Nephron (organoid): ENCODE data around the gene SPRR5.

Experiments
- H3K27ac Mint-ChIP-seq, 3 experiments: 2 replicates each; pipeline ENCODE4 v1.8.0; 2020; ENCODE audit warnings: mixed read lengths in 3 of 3, mild to moderate bottlenecking in 2 of 3, moderate library complexity in 1 of 3
- H3K27me3 Mint-ChIP-seq: 2 replicates; pipeline ENCODE4 v1.8.0; 2021; ENCODE audit warnings: low read depth, mild to moderate bottlenecking, moderate library complexity, mixed read lengths
- H3K36me3 Mint-ChIP-seq: 2 replicates; pipeline ENCODE4 v1.8.0; 2020; ENCODE audit warnings: low read depth, mixed read lengths
- H3K4me1 Mint-ChIP-seq: 2 replicates; pipeline ENCODE4 v1.8.0; 2020; ENCODE audit warnings: mixed read lengths
- H3K4me3 Mint-ChIP-seq, 3 experiments: 2 replicates each; pipeline ENCODE4 v1.8.0; 2020; ENCODE audit warnings: mild to moderate bottlenecking in 3 of 3, mixed read lengths in 3 of 3, moderate library complexity in 2 of 3
- H3K9me3 Mint-ChIP-seq: 2 replicates; pipeline ENCODE4 v1.8.0; 2020; ENCODE audit warnings: mixed read lengths
- CTCF ChIP-seq, 3 experiments: fragments of 200-600 bp; sonication (generic); IDR thresholded peaks; one replicate each; pipeline ENCODE4 v1.5.0; 2021; ENCODE audit warnings: antibody characterized with exemption in 3 of 3; ENCODE audit not compliant: unreplicated experiment in 3 of 3

The SPRR5 gene

GRCh38 chr1:152932170-152932811 lies 14.7 kb upstream of the SPRR5 start:
- no peak for TF ChIP-seq CTCF (IDR thresholded peaks at IDR 0.05; ENCODE audit: unreplicated experiment in 3 of 3)
- H3K4me1 Mint-ChIP-seq = no peaks in the 10 kb centered on the region
- H3K27me3 Mint-ChIP-seq = no peaks in the 10 kb centered on the region
- H3K27ac Mint-ChIP-seq = no peak overlapping the region
- H3K4me3 Mint-ChIP-seq = no peak overlapping the region
- H3K36me3 Mint-ChIP-seq = no peaks in the 10 kb centered on the region
- peaks cover 3% of the 10 kb centered on the region for H3K9me3 Mint-ChIP-seq

GRCh38 chr1:152933196-152933595 lies 13.8 kb upstream of the SPRR5 start:
- H3K27me3 Mint-ChIP-seq = no peaks in the 10 kb centered on the region
- H3K4me3 Mint-ChIP-seq = no peak overlapping the region
- no peak for TF ChIP-seq CTCF (IDR thresholded peaks at IDR 0.05; ENCODE audit: unreplicated experiment in 3 of 3)
- H3K27ac Mint-ChIP-seq = no peak overlapping the region
- peaks cover 3% of the 10 kb centered on the region for H3K9me3 Mint-ChIP-seq
- H3K36me3 Mint-ChIP-seq = no peaks in the 10 kb centered on the region
- H3K4me1 Mint-ChIP-seq = no peaks in the 10 kb centered on the region

GRCh38 chr1:152940614-152941013 lies 6.4 kb upstream of the SPRR5 start:
- no peak overlapping the region for H3K27ac Mint-ChIP-seq
- H3K4me1 Mint-ChIP-seq = no peaks in the 10 kb centered on the region
- no peaks in the 10 kb centered on the region for H3K27me3 Mint-ChIP-seq
- TF ChIP-seq CTCF (IDR thresholded peaks at IDR 0.05; ENCODE audit: unreplicated experiment in 3 of 3) = no peak
- no peaks in the 10 kb centered on the region for H3K9me3 Mint-ChIP-seq
- no peak overlapping the region for H3K4me3 Mint-ChIP-seq
- H3K36me3 Mint-ChIP-seq = no peaks in the 10 kb centered on the region

GRCh38 chr1:152941037-152941711 lies 5.8 kb upstream of the SPRR5 start:
- Mint-ChIP-seq H3K4me3 (no peak overlapping the region), H3K9me3 (no peaks in the 10 kb centered on the region), H3K27me3 (no peaks in the 10 kb centered on the region), H3K27ac (no peak overlapping the region), H3K36me3 (no peaks in the 10 kb centered on the region), H3K4me1 (no peaks in the 10 kb centered on the region)
- TF ChIP-seq CTCF (IDR thresholded peaks at IDR 0.05; ENCODE audit: unreplicated experiment in 3 of 3) = no peak

- TF ChIP-seq CTCF (IDR thresholded peaks at IDR 0.05; ENCODE audit: unreplicated experiment in 3 of 3) = no peak
- H3K4me3 Mint-ChIP-seq = no peak overlapping the region
- peaks cover 2% of the 10 kb centered on the region for H3K27me3 Mint-ChIP-seq
- no peaks in the 10 kb centered on the region for H3K4me1 Mint-ChIP-seq
- no peaks in the 10 kb centered on the region for H3K9me3 Mint-ChIP-seq
- H3K27ac Mint-ChIP-seq = no peak overlapping the region
- no peaks in the 10 kb centered on the region for H3K36me3 Mint-ChIP-seq
Observed at GRCh38 chr1:152942161-152942560, 4.8 kb upstream of the SPRR5 start.

GRCh38 chr1:152946248-152946647 lies 758 bp upstream of the SPRR5 start:
- no peak overlapping the region for H3K27ac Mint-ChIP-seq
- no peaks in the 10 kb centered on the region for H3K4me1 Mint-ChIP-seq
- no peaks in the 10 kb centered on the region for H3K36me3 Mint-ChIP-seq
- TF ChIP-seq CTCF (IDR thresholded peaks at IDR 0.05; ENCODE audit: unreplicated experiment in 3 of 3) = no peak
- no peak overlapping the region for H3K4me3 Mint-ChIP-seq
- H3K27me3 Mint-ChIP-seq = peaks cover 10% of the 10 kb centered on the region
- peaks cover 3% of the 10 kb centered on the region for H3K9me3 Mint-ChIP-seq
